ENCODE measurements around the gene RNU1-1.

The RNU1-1 gene

GRCh38 chr1:16464917-16465625, 49.0 kb downstream of the RNU1-1 start:
- Histone ChIP-seq H3K9me3 (ENCODE audit: control insufficient read depth in 1 of 2, low read length in 2 of 2) (no peaks in the 10 kb centered on the region), H3K27me3 (ENCODE audit: low read depth, low read length) (no peaks in the 10 kb centered on the region), H3K27ac (ENCODE audit: low read length) (no peak overlapping the region), H3K36me3 (ENCODE audit: control insufficient read depth in 1 of 2, insufficient read depth in 2 of 2, low read length in 2 of 2) (peaks cover 8 to 18% of the 10 kb centered on the region in 2 donors), H3K4me1 (ENCODE audit: control insufficient read depth in 1 of 2, insufficient read depth in 2 of 2, low read length in 2 of 2) (no peaks in the 10 kb centered on the region), H3K4me3 (ENCODE audit: low read depth in 1 of 2, low read length in 2 of 2) (no peak overlapping the region)

Data from muscle layer of duodenum (tissue), 2 donors.